IMR-90 (cell line): ENCODE results near the gene TAF4B.

Experiments used
- BHLHE40 ChIP-seq: fragments of 150-350 bp; IDR thresholded peaks from 2 replicates; pipeline ENCODE4 v1.6.1; 2016; ENCODE audit warnings: mild to moderate bottlenecking, low read depth, low read length
- CEBPB ChIP-seq: IDR thresholded peaks from 2 replicates; pipeline ENCODE4 v1.6.1; 2012; ENCODE audit warnings: low read depth, low read length, improper control_type of control experiment
- CHD1 ChIP-seq: IDR thresholded peaks from 2 replicates; pipeline ENCODE4 v1.6.1; 2012; ENCODE audit warnings: low read depth, low read length, improper control_type of control experiment
- CTCF ChIP-seq: conservative IDR thresholded peaks from 2 replicates; pipeline ENCODE4 v1.5.1; 2012; ENCODE audit warnings: mild to moderate bottlenecking, low read depth, low read length, improper control_type of control experiment
- FOS ChIP-seq: fragments of 150-350 bp; IDR thresholded peaks from 2 replicates; pipeline ENCODE4 v1.6.1; 2016; ENCODE audit warnings: low read depth, low read length
- MAFK ChIP-seq: IDR thresholded peaks from 2 replicates; pipeline ENCODE4 v1.6.1; 2012; ENCODE audit warnings: low read depth, low read length, improper control_type of control experiment
- MAZ ChIP-seq: IDR thresholded peaks from 2 replicates; pipeline ENCODE4 v1.6.1; 2012; ENCODE audit warnings: low read depth, mild to moderate bottlenecking, low read length, improper control_type of control experiment, moderate library complexity, borderline replicate concordance
- MXI1 ChIP-seq: IDR thresholded peaks from 2 replicates; pipeline ENCODE4 v1.6.1; 2012; ENCODE audit warnings: low read depth, mild to moderate bottlenecking, low read length, moderate library complexity, borderline replicate concordance
- NFE2L2 ChIP-seq: fragments of 150-350 bp; IDR thresholded peaks from 2 replicates; pipeline ENCODE4 v1.6.1; 2016; ENCODE audit warnings: low read depth, mild to moderate bottlenecking, low read length
- POLR2A ChIP-seq: IDR thresholded peaks from 2 replicates; pipeline ENCODE4 v1.6.1; 2012; ENCODE audit warnings: mild to moderate bottlenecking, low read depth, low read length
- RAD21 ChIP-seq: IDR thresholded peaks from 2 replicates; pipeline ENCODE4 v1.6.1; 2012; ENCODE audit warnings: low read length, improper control_type of control experiment
- RFX5 ChIP-seq: IDR thresholded peaks from 2 replicates; pipeline ENCODE4 v1.8.0; 2012; ENCODE audit warnings: low read depth, mild to moderate bottlenecking, low read length, moderate library complexity
- SMC3 ChIP-seq: fragments of 150-350 bp; IDR thresholded peaks from 2 replicates; pipeline ENCODE4 v1.6.1; 2016; ENCODE audit warnings: low read depth, mild to moderate bottlenecking, antibody characterized with exemption, low read length, moderate library complexity

- TF ChIP-seq CTCF (no peak), RAD21 (no peak), MAFK (no peak), POLR2A (no peak), MAZ (no peak), SMC3 (no peak), FOS (no peak), CHD1 (no peak), MXI1 (no peak), RFX5 (no peak), NFE2L2 (no peak), CEBPB (no peak), BHLHE40 (no peak)
Measured at GRCh38 chr18:26362021-26362420, 135.8 kb downstream of the TAF4B start.
